HepG2 (cell line): ENCODE results near the gene PALM. TPM values are rescaled to one million over a fixed set of nuclear protein-coding genes. Genes with fewer than 3 reads are reported as not detected.

Experiments
- CCDC6 ChIP-seq: sonication (generic); formaldehyde crosslinking; IDR thresholded peaks from 2 replicates; pipeline ENCODE4 v1.8.1; 2022; ENCODE audit warnings: mild to moderate bottlenecking, missing genetic modification reagents, moderate library complexity
- DPF2 ChIP-seq: sonication (generic); formaldehyde crosslinking; IDR thresholded peaks from 2 replicates; pipeline ENCODE4 v1.4.0; 2020; ENCODE audit warnings: mild to moderate bottlenecking, low read depth, missing genetic modification reagents, borderline replicate concordance
- FOXM1 ChIP-seq: sonication (generic); formaldehyde crosslinking; IDR thresholded peaks from 2 replicates; pipeline ENCODE4 v1.5.0; 2020; ENCODE audit warnings: missing genetic modification reagents
- PHF20 ChIP-seq: sonication (generic); formaldehyde crosslinking; IDR thresholded peaks from 2 replicates; pipeline ENCODE4 v1.5.0; 2020; ENCODE audit warnings: mild to moderate bottlenecking, missing genetic modification reagents
- SMC3 ChIP-seq: IDR thresholded peaks from 2 replicates; pipeline ENCODE4 v1.6.1; 2011; ENCODE audit warnings: low read length, improper control_type of control experiment
- SP1 ChIP-seq, 2 experiments: fragments of 450-650 bp in 1 of 2; sonication (generic) in 1 of 2; formaldehyde crosslinking in 1 of 2; IDR thresholded peaks; 2 replicates each; pipeline versions ENCODE4 v1.4.0 to v1.6.1; 2016 to 2020; ENCODE audit warnings: missing genetic modification reagents in 1 of 2
- TCF12 ChIP-seq, 2 experiments: fragments of 450-650 bp in 1 of 2; sonication (generic) in 1 of 2; formaldehyde crosslinking in 1 of 2; IDR thresholded peaks; 2 replicates each; pipeline versions ENCODE4 v1.6.1 to v1.8.0; 2017 to 2022; ENCODE audit warnings: antibody characterized with exemption in 1 of 2, mild to moderate bottlenecking in 1 of 2, missing genetic modification reagents in 1 of 2, moderate library complexity in 1 of 2
- TGIF2 ChIP-seq: IDR thresholded peaks from 2 replicates; pipeline ENCODE4 v1.6.1; 2016; ENCODE audit warnings: control low read depth, missing compliant biosample characterization
- TRIM24 ChIP-seq: sonication (generic); formaldehyde crosslinking; IDR thresholded peaks from 2 replicates; pipeline ENCODE4 v1.8.0; 2022; ENCODE audit warnings: mild to moderate bottlenecking, missing genetic modification reagents
- U2AF2 ChIP-seq: fragments of 200-400 bp; formaldehyde crosslinking; IDR thresholded peaks from 2 replicates; pipeline ENCODE4 v1.6.1; 2017; ENCODE audit warnings: low read depth, mild to moderate bottlenecking, low read length
- ZFAT ChIP-seq: sonication (generic); formaldehyde crosslinking; conservative IDR thresholded peaks from 2 replicates; pipeline ENCODE4 v1.8.1; 2023; ENCODE audit warnings: missing genetic modification reagents, inconsistent platforms
- ZKSCAN8 ChIP-seq: IDR thresholded peaks from 2 replicates; pipeline ENCODE4 v1.6.1; 2016; ENCODE audit warnings: borderline replicate concordance, missing genetic modification reagents, missing compliant biosample characterization
- ZNF205 ChIP-seq: IDR thresholded peaks from 2 replicates; pipeline ENCODE4 v1.6.1; 2018; ENCODE audit warnings: missing biosample characterization, missing genetic modification reagents
- ZNF264 ChIP-seq: sonication (generic); formaldehyde crosslinking; IDR thresholded peaks from 2 replicates; pipeline ENCODE4 v1.4.0; 2020; ENCODE audit warnings: missing genetic modification reagents
- ZNF296 ChIP-seq: sonication (generic); formaldehyde crosslinking; conservative IDR thresholded peaks from 2 replicates; pipeline ENCODE4 v1.5.0; 2020; ENCODE audit warnings: mild to moderate bottlenecking, missing genetic modification reagents
- ZNF317 ChIP-seq: sonication (generic); formaldehyde crosslinking; IDR thresholded peaks from 2 replicates; pipeline ENCODE4 v1.5.0; 2020; ENCODE audit warnings: mild to moderate bottlenecking, missing genetic modification reagents
- ZNF709 ChIP-seq: sonication (generic); formaldehyde crosslinking; IDR thresholded peaks from 2 replicates; pipeline ENCODE4 v1.5.0; 2020; ENCODE audit warnings: mild to moderate bottlenecking, missing genetic modification reagents
- ZNF720 ChIP-seq: sonication (generic); formaldehyde crosslinking; IDR thresholded peaks from 2 replicates; pipeline ENCODE4 v1.4.0; 2020; ENCODE audit warnings: missing genetic modification reagents
- ZNF777 ChIP-seq: sonication (generic); formaldehyde crosslinking; IDR thresholded peaks from 2 replicates; pipeline ENCODE4 v1.4.0; 2020; ENCODE audit warnings: missing genetic modification reagents
- ZNF883 ChIP-seq: sonication (generic); formaldehyde crosslinking; IDR thresholded peaks from 2 replicates; pipeline ENCODE4 v1.5.1; 2020; ENCODE audit warnings: mild to moderate bottlenecking, missing genetic modification reagents; ENCODE audit errors: not compliant biosample characterization
- polyA plus RNA-seq, 8 experiments: library from polyadenylated mRNA; depleted of rRNA in 3 of 8; stranded (reverse) in 7 of 8; unstranded in 1 of 8; fragments of >200 nt; fragmentation: Illumina TruSeq in 4 of 8; extraction: Trizol in 4 of 8; gene quantifications; 2 replicates each; pipeline versions ENCODE4 v1.2.1 to v1.2.3, GENCODE V29; 2011 to 2016; ENCODE audit warnings: low read depth in 4 of 8, missing spikeins in 1 of 8, mixed read lengths in 1 of 8; ENCODE audit not compliant: insufficient read depth in 1 of 8
- total RNA-seq, 5 experiments: library from RNA; depleted of rRNA; stranded (reverse); fragments of >200 nt; fragmentation: Illumina TruSeq; extraction: Trizol; gene quantifications; 2 replicates each; pipeline ENCODE4 v1.2.3, GENCODE V29; 2016; ENCODE audit warnings: low read depth in 1 of 5
- TF ChIP-seq, protein P1 (sequence below): sonication (generic); formaldehyde crosslinking; IDR thresholded peaks from 2 replicates; pipeline ENCODE4 v1.5.0; 2020; ENCODE audit warnings: mild to moderate bottlenecking, missing genetic modification reagents
- TF ChIP-seq, protein P2 (sequence below): sonication (generic); formaldehyde crosslinking; IDR thresholded peaks from 2 replicates; pipeline ENCODE4 v1.8.1; 2023; ENCODE audit warnings: mild to moderate bottlenecking, missing genetic modification reagents
- TF ChIP-seq, protein P3 (sequence below): IDR thresholded peaks from 2 replicates; pipeline ENCODE4 v1.6.1; 2016; ENCODE audit warnings: low read depth, control low read depth

PALM gene
- total and polyA plus RNA-seq, 2 of the 13 experiments (the other 11 are each of a cell fraction or from before 2014, with no cell fraction given) = 4.0 to 9.7 TPM

DNA sequence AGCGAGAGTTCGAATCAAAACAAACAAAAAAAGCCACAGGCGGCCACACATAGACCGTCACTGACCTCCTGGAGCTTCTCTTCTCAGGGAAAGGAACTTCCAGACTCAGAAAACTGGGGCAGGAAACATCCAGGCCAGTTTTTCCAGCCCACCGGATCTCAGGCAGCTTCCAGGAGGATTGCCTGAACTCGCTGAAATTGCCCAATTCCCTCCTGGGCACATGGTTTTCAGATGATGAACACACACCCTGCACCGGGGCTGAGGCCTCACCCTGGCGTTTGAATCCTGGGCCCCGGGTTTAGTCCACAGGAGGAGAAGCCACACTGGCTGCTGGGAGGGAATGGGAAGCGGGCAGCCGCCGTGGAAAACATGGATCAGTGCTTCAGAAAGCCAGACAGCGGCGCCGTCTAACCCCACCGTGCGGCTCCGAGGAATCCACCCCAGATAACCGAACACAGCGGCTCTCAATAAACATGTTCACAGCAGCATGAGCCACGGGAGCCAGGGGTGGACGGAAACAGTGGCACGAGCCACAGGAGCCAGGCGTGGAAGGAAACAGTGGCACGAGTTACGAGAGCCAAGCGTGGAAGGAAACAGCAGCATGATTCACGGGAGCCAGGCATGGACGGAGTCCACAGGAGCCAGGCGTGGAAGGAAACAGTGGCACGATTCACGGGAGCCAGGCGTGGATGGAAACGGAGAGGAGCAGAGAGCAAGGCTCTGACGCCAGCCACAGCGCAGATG lies 70.3 kb downstream of the PALM start (continued):
- TF ChIP-seq ZFAT (CRISPR knock-in tag) = 0 out of 2 replicates have a peak, but pooled peaks have one; percentile 39
- no peak for TF ChIP-seq ZNF296
- TF ChIP-seq SP1 (IDR thresholded peaks at IDR 0.05) = no peak
- no peak for TF ChIP-seq SP1 (CRISPR knock-in tag; IDR thresholded peaks at IDR 0.05)
- TF ChIP-seq ZKSCAN8 (CRISPR knock-in tag) = 0 out of 2 replicates have a peak, but pooled peaks have one; percentile 73
- TF ChIP-seq, protein P1, sequence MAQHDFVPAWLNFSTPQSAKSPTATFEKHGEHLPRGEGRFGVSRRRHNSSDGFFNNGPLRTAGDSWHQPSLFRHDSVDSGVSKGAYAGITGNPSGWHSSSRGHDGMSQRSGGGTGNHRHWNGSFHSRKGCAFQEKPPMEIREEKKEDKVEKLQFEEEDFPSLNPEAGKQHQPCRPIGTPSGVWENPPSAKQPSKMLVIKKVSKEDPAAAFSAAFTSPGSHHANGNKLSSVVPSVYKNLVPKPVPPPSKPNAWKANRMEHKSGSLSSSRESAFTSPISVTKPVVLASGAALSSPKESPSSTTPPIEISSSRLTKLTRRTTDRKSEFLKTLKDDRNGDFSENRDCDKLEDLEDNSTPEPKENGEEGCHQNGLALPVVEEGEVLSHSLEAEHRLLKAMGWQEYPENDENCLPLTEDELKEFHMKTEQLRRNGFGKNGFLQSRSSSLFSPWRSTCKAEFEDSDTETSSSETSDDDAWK (CRISPR knock-in tag) = no peak
- peak; percentile 89 for TF ChIP-seq TGIF2 (CRISPR knock-in tag)
- TF ChIP-seq TRIM24 (CRISPR knock-in tag) = no peak
- TF ChIP-seq ZNF264 (CRISPR knock-in tag) = peak; percentile 96
- TF ChIP-seq ZNF883 (CRISPR knock-in tag) = peak; percentile 10
- TF ChIP-seq DPF2 (CRISPR knock-in tag) = no peak
- no peak for TF ChIP-seq ZNF709 (CRISPR knock-in tag)
- TF ChIP-seq U2AF2 = no peak
- 0 out of 2 replicates have a peak, but pooled peaks have one; percentile 47 for TF ChIP-seq ZNF205 (CRISPR knock-in tag)
- peak; percentile 84 for TF ChIP-seq ZNF317 (CRISPR knock-in tag)
- TF ChIP-seq, protein P2, sequence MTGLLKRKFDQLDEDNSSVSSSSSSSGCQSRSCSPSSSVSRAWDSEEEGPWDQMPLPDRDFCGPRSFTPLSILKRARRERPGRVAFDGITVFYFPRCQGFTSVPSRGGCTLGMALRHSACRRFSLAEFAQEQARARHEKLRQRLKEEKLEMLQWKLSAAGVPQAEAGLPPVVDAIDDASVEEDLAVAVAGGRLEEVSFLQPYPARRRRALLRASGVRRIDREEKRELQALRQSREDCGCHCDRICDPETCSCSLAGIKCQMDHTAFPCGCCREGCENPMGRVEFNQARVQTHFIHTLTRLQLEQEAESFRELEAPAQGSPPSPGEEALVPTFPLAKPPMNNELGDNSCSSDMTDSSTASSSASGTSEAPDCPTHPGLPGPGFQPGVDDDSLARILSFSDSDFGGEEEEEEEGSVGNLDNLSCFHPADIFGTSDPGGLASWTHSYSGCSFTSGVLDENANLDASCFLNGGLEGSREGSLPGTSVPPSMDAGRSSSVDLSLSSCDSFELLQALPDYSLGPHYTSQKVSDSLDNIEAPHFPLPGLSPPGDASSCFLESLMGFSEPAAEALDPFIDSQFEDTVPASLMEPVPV (CRISPR knock-in tag) = peak; percentile 89; the same call in 1 of the 2 replicates
- no peak for TF ChIP-seq ZNF720 (CRISPR knock-in tag)
- TF ChIP-seq, protein P3, sequence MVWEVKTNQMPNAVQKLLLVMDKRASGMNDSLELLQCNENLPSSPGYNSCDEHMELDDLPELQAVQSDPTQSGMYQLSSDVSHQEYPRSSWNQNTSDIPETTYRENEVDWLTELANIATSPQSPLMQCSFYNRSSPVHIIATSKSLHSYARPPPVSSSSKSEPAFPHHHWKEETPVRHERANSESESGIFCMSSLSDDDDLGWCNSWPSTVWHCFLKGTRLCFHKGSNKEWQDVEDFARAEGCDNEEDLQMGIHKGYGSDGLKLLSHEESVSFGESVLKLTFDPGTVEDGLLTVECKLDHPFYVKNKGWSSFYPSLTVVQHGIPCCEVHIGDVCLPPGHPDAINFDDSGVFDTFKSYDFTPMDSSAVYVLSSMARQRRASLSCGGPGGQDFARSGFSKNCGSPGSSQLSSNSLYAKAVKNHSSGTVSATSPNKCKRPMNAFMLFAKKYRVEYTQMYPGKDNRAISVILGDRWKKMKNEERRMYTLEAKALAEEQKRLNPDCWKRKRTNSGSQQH = no peak
- no peak for TF ChIP-seq FOXM1
- TF ChIP-seq SMC3 = no peak
- TF ChIP-seq PHF20 (CRISPR knock-in tag) = no peak
- no peak for TF ChIP-seq TCF12 (IDR thresholded peaks at IDR 0.05)
- TF ChIP-seq TCF12 (CRISPR knock-in tag; IDR thresholded peaks at IDR 0.05) = no peak
- peak; percentile 86; the same call in 1 of the 2 replicates for TF ChIP-seq CCDC6 (CRISPR knock-in tag)
- TF ChIP-seq ZNF777 = peak; percentile 76
